ENCODE data around the gene SACM1L. TPM values are rescaled to one million over a fixed set of nuclear protein-coding genes. Genes with fewer than 3 reads are reported as not detected.

Gene SACM1L
- total and polyA plus RNA-seq, 2 of the 4 experiments (the other 2 are of a cell fraction) = 19.0 to 40.9 TPM

DNA sequence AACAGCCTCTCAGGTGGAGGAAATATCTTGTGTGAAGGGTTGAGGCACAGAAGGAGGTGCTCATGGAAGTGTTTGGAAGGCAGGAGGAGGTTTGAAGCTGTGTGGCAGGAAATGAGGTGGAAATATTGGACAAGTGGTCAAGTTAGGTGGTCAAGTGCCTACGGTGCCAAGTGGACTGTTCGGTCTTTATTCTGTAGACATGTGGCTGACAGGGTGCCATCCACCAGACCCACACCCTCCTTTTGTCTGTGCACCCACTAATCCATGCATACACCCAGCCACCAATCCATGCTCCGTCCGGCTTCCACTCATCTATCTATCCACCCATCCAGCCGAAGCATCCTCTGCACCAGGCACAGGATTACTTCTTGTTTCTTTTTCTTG, 105.0 kb downstream of the SACM1L start:
- H3K56ac ChIP-seq (ENCODE audit: extremely low read depth, insufficient read depth, low read length) = no peak overlapping the region
- H3K9me3 ChIP-seq (ENCODE audit: control insufficient read depth, insufficient read depth, low read length) = peaks cover 6% of the 10 kb centered on the region
- no peak overlapping the region for H4K8ac ChIP-seq (ENCODE audit: low read depth in 2 of 2, low read length in 2 of 2)
- H3K9me1 ChIP-seq (ENCODE audit: insufficient read depth, low read length) = no peaks in the 10 kb centered on the region
- no peak overlapping the region for H3K9ac ChIP-seq (ENCODE audit: low read depth, low read length)
- no peaks in the 10 kb centered on the region for H3K79me1 ChIP-seq (ENCODE audit: low read depth in 1 of 2, low read length in 2 of 2)
- H3K4me3 ChIP-seq (ENCODE audit: insufficient read depth, low read depth, low read length) = no peak overlapping the region
- DNase-seq = no peak
- in situ Hi-C loops (cut with MboI; ENCODE audit: low sequenced_read_pairs) (no loop called here), dilution Hi-C loops (cut with HindIII; ENCODE audit: low sequenced_read_pairs, unreplicated experiment) (no loop called here), intact Hi-C loops (cut with micrococcal nuclease) (no loop called here)
- no peak overlapping the region for H3K14ac ChIP-seq (replicated peaks; ENCODE audit: low read depth, low read length)
- no peak overlapping the region for H2BK15ac ChIP-seq (ENCODE audit: low read depth, low read length)
- H2AFZ ChIP-seq (replicated peaks; ENCODE audit: low read length, poor library complexity) = no peak overlapping the region
- H2BK5ac ChIP-seq (ENCODE audit: low read depth, low read length, poor library complexity, severe bottlenecking) = no peak overlapping the region
- peaks cover 5% of the 10 kb centered on the region; the same call in 1 of the 2 replicates for H3K4me1 ChIP-seq (ENCODE audit: control insufficient read depth, insufficient read depth, low read length)
- ATAC-seq (ENCODE audit: low read depth) = no peak
- H2AK9ac ChIP-seq (replicated peaks; ENCODE audit: low read depth, low read length, poor library complexity) = no peak overlapping the region
- H3K27me3 ChIP-seq (ENCODE audit: control insufficient read depth, insufficient read depth, low read length) = peaks cover 82% of the 10 kb centered on the region
- H3K4ac ChIP-seq (ENCODE audit: low read depth, low read length) = no peak overlapping the region
- no peak overlapping the region for H3K27ac ChIP-seq (ENCODE audit: insufficient read depth, low read length)
- no peak overlapping the region for H3K18ac ChIP-seq (ENCODE audit: low read depth, low read length)
- H4K5ac ChIP-seq (ENCODE audit: low read depth, low read length) = no peak overlapping the region
- TF ChIP-seq RFX5 (IDR thresholded peaks at IDR 0.05; ENCODE audit: low read depth, low read length) (no peak), MAZ (IDR thresholded peaks at IDR 0.05; ENCODE audit: borderline replicate concordance, low read depth, low read length) (no peak)
- ChIA-PET POLR2A (ENCODE audit: unreplicated experiment) (no interaction called here), CTCF (interaction anchor here (0.6 kb wide), 1 partner anchor 170 kb away, joined by 3 read pairs; no protein-coding TSS in a partner anchor)
- H4K20me1 ChIP-seq (ENCODE audit: insufficient read depth, low read length) = no peaks in the 10 kb centered on the region; the same call in none of the 2 replicates
- H2AK5ac ChIP-seq (ENCODE audit: low read depth, low read length) = no peak overlapping the region
- H4K91ac ChIP-seq (ENCODE audit: insufficient read depth, low read depth, low read length) = no peak overlapping the region
- no TSS peak for BruUV-seq (replicated peaks)
- H2BK20ac ChIP-seq (ENCODE audit: low read depth, low read length) = no peak overlapping the region
- H2BK120ac ChIP-seq (ENCODE audit: low read depth, low read length) = no peak overlapping the region
- no peak overlapping the region for H3K23ac ChIP-seq (ENCODE audit: low read depth, low read length)
- H3K4me2 ChIP-seq (ENCODE audit: low read depth, low read length) = no peak overlapping the region
- H3K36me3 ChIP-seq (ENCODE audit: control insufficient read depth, insufficient read depth, low read length) = no peaks in the 10 kb centered on the region
- WGBS, 2 experiments (ENCODE audit: extremely low coverage in 2 of 2, insufficient read length in 1 of 2) = 92% methylated on average over 2 of the region's 5 CpGs; no CpG with 5 or more reads in 1 of the 2 experiments

All from IMR-90 (cell line).